NCI-H345 (cell line): ENCODE results near the gene ADAMTS12.

Experiments
- DNase-seq: peaks from one replicate; lab custom pipeline; 2025; lab: John Stamatoyannopoulos, UW

Gene ADAMTS12

DNA sequence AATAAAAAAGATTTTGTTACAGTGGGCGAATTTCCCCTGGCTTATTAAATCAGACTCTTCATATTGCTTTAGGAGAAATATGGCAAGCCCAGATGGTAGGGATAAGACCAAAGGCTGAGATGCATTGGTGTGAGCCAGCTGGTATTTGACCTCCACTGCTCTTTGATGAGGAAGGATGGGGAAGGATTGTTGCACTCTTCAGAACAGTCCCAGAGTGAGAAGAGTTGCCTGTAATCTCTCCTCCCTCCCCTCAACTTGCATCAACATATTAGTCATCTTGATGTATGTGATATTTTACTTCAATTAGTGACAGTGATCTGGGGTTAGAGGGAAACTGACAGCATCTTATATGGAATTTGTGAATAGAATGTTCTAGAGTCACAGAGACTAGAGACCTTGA, 136.6 kb downstream of the ADAMTS12 start:
- no peak for DNase-seq

DNA sequence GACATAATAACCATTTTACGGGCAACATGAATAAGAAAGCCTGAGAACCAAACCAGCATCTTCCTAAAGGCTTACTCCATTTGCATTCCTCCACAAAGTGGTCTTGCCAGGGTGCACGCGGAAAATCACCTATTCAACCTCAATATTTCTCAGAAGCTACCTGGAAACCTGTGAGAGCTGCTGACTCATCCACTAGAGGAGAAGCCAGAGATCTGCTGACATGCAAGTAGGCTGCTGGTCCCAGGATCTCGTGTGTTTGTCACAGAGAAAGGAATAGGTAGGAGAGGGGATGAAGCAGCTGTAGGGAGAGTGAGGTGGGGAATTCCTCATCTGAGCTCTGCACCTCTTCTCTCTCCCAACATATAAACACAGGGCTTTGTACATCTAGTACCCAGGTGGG, 138.1 kb downstream of the ADAMTS12 start:
- no peak for DNase-seq

DNA sequence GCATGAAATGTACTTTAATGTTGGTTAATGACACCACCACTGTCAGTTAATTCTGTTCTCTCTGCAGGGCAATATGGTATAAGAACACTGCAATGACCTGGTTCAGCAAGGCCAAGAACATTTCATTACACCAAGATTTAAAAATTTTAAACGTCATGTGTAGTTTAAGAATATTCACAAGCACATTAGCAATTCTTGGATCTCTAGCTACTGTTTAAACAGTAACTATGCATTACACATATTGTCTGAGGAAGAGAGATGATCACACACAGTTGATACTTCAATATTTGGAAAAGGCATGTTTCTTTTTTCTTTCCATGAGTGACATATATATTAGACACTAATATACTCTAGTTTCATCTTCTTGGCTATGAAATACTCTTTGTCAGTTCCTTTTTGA, 143.0 kb downstream of the ADAMTS12 start:
- DNase-seq: no peak

DNA sequence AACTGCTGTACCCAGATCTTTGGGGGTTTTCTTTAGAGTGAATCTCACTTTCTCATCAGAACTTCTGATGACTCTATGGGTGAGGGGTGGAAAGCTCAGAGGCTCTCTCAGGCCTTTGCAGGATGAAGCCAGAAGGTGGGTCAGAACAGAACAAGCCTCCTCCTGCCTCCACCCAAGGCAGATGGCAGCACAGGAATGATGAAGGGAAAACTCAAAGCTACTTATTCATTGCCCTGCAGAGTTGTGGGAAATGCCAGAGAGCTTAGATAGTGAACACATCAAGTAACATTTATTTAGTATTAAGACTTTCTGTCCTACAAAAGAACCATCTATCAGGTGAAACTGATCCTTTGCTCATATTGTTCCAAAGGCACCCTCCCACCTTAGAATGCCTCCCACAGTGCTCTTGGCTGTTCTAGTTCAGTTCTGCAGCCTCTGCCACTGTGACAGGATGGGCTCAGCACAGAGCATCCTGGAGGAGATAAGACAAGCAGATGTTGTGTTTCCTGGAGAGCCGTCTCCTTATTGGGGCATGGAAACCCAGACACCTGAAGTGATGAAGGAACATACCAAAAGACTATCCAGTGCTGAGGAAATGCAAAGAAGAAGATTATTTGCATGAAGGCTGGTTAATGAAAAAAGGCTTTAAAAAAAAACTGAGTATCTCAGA, 146.6 kb downstream of the ADAMTS12 start:
- DNase-seq: no peak

DNA sequence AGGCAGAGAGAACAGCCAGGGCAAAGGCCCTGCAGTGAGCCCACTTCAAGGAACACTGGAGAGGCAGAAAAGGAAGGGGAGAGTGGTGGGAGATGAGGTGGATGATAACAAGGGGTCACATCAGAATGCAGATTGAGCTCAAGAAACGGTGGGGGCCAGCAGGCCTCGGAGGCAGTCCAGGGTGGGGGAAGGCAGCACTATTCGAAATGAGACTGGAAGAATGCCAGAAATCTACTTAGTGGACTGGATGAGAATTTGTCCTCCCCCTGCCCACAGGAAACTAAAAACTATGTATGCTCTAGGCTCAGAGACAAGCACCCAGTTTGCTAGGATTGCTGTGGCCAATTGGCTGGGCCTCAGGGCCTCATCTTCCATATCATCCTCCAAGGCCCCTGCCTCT, 148.7 kb downstream of the ADAMTS12 start:
- peak; percentile 13 for DNase-seq

DNA sequence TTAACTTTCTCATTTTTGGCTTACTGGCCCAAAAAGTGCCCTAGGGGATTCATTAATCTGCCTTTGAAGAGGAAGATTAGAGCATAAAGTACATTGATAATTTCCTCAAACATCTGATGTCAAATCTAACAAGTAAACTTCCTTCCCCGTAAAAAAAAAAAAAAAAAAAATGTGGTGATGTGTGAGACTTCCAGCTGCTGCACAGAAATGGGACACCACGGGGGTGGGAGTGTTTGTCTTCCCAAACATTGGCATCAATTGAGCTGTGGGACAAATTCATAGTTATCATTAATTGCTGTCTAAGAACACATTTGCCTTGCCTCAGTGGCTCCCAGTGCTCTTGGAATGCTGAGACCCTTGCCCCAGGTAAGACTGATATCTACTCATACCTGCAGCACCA, 149.6 kb downstream of the ADAMTS12 start:
- no peak for DNase-seq

DNA sequence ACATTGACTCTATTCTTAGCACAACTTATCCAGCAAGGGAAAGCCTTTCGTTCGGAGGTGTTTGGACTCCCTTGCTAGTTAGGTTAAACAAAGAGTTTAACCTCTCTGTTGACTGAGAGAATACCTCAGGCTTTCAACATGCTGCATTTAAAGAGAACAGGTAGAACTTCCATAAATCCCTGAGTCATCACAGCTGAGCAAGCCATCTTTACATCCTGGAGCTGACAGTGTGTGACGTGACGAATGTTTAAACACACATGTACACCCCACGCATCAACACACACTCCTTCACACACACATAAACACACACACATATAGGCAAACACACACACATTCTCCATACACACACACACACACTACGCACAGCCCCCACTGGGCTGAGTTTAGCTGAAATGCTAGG, 152.8 kb downstream of the ADAMTS12 start:
- DNase-seq: no peak

DNA sequence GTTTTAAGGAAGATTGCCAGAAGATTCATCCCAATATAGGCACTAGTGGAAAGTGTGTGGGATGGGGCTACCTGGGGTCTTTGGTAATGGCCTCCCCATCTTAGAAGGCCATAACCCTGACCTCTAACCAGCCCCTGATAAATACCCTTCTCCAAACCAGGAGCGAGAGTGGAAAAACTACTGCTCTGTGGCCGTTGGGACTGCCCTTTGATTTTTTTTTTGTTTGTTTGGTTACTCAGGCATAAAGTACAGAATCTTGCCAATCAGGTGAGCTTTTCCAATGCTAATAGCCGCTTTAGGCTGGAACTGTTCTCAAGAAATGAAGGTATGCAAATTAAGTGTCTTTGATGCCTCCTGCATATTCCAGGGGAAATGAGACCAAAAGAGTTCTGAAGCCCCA, 153.7 kb downstream of the ADAMTS12 start:
- no peak for DNase-seq

DNA sequence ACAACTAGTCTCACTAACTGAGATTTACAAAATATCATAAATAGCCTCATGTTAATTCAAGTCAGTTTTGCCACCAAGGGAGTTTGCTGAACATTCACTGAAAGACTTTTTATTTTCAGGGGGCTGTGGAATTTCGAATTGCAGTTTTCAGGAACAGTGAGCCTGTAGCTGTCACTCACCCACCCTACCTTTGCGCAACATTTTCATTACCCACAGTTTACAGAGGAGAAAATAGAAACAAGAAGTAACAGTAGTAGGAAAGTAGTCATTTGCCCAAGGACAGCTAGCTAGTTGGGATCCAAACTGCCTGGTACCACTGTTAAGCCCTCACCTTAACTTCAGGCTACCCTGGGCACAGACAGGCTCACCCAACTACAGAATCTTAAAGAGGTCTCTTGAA, 154.1 kb downstream of the ADAMTS12 start:
- no peak for DNase-seq

DNA sequence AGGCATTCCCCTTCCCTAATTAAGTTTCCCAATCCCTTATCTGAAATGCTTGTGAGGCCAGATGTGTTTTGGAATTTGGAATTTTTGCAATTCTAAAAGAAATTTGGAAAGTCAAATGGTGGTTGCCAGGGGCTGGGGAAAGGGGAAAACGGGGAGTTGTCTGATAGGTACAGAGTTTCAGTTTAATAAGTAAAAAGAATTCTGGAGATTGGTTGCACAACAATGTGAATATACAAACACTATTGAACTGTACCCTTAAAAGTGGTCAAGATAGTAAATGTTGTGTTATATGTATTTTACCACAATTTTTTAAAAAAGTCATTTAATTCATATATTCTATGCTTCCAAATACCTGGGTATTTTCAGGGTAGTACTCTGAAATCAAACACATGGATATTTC, 154.5 kb downstream of the ADAMTS12 start:
- no peak for DNase-seq

DNA sequence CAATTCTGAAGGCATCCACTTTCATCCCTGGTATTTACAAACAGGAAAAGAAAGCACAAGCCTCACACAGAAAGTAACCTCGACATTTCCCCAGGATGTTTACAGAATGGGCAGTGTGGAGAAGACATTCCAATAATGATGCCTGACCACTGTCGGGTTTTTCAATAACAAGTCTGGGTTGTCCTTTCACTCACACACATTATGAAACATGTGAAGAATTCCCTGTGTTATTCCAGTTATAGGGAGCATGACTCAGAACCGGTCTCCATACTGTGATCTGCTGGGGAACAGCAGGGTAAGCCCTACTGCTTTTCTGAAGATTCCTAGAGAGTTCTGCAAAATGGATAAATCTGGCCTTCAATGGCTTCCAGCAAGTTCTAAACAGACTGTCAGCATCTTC, 155.3 kb downstream of the ADAMTS12 start:
- no peak for DNase-seq

DNA sequence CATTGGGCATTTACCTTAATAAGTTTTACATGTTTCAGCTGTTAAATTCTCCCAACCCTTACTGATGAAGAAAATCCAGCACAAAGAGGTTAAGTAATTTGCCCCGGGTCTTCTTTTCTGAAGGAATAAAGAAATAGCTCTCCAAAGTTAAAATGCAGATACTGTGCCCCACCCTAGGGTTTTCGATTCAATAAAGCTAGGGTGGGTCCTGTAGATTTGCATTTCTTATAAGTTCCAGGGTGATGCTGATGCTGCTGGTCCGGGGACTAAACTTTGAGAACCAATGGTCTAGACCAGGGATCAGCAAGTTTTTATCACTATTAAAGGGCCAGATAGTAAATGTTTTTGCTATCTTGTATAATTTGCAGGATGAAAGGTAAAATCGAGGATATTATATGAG, 156.7 kb downstream of the ADAMTS12 start:
- no peak for DNase-seq

DNA sequence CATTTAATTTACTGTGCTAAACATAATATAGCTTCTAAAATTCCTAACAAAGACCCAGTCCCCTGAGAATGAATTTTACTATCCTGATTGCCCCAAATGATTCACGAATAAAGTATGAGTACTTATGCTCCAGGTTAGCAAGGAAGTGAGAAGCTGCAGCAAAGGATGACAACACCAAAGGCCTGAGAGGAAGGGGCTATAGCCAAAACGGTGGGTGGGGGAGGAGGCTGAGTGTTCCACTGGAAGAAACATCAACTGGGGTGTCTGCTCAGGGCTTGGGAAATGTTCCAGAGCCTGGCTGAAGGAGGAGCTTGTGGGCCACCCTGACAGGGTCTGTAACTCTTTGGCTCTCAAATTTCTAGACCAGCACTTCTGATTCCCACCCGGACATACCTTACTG, 157.3 kb downstream of the ADAMTS12 start:
- no peak for DNase-seq

DNA sequence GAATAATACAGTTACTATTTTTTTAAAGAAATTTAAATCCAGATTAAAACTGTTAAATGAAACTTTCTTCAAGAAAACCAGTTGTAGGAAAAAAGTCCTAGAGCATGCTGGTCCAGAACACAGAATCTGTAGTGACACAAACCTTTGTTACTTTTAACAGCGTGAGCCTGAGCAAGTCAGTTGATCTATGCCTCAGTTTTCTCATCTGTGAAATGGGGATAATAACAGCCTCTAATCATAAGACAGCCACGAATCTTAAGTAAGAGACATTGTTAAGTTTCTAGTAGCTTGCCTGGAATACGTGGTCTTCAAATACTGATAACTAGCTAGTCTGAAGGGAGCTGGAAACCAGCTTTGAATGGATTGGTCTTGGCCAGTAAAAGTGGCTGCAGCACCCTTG, 158.6 kb downstream of the ADAMTS12 start:
- no peak for DNase-seq

DNA sequence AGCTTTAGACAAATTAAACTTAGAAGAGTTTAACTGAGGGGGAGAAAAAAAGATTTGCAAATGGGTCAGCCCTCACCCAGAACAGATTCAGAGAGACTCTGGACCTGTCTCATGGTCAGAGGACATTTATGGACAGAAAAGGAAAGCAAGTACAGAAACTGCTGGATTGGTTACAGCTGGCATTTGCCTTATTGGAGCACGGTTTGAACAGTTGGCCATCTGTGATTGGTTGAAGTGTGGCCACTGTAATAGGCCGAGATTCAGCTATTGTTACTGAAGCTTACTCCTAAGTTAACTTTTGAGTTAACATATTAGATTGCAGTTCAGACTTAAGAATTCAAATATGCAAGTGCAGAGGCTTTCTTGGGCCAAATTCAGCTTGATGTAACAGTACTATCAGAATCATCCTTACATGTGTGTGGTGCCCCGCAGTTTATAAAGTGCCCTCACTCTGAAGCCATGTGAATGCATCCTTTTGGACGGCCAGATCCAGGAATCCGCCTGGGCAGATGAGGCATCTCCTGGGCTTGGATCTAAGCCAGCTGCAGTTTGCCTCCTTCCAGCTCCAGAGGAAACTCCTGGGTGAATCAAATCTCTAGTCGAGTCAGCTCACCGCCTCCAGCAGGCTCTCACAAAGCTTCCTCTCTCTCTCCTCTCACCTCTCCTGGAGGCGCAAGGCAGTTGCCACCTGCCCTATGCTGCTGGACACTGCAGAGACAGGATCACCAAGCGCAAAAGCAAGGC, 165.2 kb downstream of the ADAMTS12 start:
- no peak for DNase-seq

DNA sequence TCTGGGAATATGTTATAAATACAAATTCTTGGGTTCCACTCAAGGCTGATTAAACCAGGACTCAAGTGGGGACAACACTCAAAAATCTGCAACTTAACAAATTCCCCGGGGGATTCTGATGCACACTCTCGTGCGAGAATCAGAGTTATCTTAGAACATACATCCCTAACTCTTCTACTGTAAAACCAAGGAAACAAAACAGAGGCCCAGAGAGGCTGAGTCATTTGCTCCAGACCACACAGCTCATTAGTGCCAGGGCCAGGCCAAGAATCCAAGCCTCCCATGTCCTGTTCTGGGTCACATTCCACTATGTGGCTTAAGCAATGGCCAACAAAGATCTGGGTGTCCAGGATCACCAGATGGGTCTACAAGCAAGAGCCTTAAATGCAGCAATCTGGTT, 166.0 kb downstream of the ADAMTS12 start:
- DNase-seq: no peak

DNA sequence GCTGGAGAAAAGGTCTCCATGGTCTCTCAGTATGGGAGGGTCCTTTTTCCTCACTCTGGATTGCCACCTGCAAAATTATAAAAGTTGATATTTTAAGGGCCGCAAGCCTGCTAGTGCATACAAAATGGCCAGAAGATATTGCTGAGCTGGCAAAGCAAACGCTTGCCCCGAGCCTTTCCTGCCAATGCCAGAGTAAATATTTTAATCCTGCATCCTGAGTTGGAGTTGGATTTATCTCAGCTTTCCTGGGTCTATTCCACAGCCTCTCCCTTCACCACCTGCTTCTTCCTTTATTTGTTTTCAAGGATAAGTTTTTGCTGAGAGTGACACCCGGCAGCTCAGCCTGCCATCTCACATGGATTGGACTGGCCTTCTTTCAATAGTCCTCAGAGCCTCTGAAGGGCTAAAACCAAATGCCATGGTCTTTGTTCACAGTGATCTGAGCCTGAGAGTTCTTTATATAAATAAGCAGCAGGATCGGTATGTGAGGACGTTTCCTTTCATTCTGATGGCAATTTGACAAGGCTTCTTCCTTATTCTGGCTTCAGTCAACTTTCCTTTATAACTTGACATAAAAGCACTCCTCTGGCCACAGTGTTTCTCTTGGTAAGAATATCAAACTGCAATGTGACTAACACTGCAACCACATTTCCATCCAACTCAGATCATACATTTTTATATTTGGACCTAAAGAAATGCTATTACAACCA, 170.1 kb downstream of the ADAMTS12 start:
- DNase-seq: no peak

DNA sequence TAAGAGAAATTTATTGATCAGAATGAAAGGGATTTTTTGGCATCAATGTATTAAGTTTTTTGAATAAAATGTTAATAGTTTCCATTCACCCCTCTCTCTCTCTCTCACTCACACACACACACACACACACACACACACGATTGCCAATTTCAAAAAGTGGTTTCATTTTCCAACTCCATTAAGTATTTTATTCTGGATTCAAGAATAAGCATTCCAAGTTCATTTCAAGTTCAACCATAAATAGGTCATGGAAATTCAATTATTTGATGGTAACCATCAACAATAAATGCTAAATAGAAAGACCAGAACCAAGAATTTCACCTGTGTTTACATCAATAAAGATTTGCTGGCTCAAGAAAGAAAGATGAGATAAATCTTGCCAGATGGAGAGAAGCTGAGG, 171.6 kb downstream of the ADAMTS12 start:
- DNase-seq: no peak

DNA sequence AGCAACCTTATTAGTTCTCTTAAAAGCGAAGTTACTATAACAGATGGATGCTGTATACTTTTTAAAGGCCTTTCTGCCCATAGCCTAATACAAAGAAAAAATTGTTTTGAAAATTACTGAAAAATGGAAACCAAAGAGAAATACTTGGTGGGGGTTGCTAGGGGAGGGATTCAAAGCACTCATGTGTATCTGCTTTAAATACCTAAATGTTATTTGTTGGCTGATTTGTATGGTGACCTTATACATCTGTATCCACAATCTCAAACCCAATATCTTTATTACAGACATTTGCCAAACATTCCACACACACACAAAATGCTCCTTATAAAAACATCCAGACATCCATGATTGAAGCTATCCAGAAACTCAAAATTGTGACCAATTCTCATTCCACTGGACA, 172.0 kb downstream of the ADAMTS12 start:
- no peak for DNase-seq

DNA sequence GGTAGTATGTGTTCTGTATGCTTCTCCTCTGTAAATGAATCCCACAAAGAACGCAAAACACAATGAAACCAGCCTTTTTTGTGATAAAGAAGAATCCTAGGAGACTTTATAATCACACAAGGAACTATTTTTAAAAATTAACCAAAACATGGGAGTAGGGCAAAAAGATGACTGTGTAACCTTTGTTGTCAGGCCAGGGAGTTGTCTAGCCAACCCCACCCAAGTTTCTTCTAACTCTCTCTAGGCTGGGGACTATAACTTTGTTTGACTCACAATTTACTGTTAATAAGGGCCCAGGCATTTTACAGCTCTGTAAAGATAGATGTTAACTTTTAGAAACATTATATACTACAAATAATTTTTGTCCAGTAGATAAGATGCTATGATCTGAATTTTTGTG, 176.1 kb downstream of the ADAMTS12 start:
- no peak for DNase-seq

DNA sequence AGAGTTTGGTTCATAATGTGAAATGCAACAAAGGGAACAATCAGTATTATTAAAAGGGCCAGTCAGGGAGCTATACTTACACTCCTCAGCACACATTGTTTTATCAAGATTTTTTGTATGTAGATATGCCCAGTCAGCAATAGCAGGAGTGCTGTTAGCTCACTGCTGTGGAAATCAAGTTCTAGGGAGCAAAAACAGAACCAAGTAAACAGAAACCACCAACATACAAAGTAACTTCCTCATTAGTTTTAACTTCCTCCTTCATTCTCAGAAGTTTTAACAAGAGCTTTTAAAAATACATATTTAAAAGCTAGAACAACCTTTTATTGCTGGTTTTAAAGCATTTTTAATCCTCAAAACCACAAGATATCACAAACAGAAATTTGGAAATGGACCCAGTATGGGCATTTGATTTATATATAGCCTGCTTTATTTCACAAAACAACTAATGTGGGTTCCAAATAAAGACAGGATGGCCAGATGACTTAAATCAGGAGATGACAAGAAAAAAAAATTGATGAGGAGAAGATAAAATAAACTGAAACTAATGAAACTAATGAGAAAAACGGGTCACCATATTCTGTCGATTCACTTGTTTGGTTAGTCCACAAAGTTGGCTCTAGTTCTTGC, 178.5 kb downstream of the ADAMTS12 start:
- no peak for DNase-seq

DNA sequence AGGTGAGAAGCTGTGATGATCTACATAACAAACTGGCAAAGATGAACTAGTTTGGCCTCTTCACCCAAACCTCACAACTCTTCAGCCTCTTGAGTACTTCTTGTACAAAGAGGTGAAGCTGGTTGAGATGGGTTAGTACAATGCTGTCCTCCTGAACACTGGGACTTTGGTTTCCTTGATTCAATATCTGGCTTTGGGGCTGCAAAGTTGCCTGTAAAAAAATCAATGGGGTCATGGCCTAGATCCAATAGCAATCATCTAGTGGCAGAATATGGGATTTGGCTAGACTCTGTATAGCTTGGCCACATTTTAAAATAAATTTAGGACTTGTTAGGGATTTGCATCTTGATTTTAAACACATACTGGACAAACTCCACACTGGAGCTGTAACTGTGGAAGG, 179.1 kb downstream of the ADAMTS12 start:
- no peak for DNase-seq
